ENCODE results near the gene KDM4E. TPM values are rescaled to one million over a fixed set of nuclear protein-coding genes. Genes with fewer than 3 reads are reported as not detected.

KDM4E gene
- total RNA-seq, 1 donor from 2014 or later: not detected

DNA sequence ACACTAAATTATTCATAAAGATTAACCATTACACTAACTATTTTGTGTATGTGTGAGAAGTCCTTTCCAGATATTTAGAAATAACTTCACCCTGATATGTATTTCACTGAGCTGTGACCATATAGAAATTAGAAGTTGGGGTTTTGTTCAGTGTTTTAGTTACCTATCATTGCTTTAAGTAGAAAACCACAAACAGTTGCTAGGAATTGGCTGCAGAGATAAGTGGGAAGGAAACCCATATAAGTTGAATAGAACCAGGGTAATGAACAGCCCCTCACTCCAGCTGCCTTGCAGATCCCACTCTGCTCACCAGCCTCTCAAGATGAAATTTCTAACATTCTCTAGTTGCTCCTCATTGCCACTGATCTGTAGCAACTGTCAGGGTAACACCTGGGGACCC is 51.9 kb downstream of the KDM4E start:
- Mint-ChIP-seq H3K4me3 (no peak overlapping the region), H3K36me3 (ENCODE audit: low read depth) (no peaks in the 10 kb centered on the region), H3K27me3 (ENCODE audit: low read depth) (no peaks in the 10 kb centered on the region), H3K4me1 (peaks cover 10% of the 10 kb centered on the region), H3K27ac (ENCODE audit: unreplicated experiment) (no peak overlapping the region), H3K9me3 (no peaks in the 10 kb centered on the region)
- no peak for DNase-seq (ENCODE audit: low read depth, low spot score)
- TF ChIP-seq, protein P1, sequence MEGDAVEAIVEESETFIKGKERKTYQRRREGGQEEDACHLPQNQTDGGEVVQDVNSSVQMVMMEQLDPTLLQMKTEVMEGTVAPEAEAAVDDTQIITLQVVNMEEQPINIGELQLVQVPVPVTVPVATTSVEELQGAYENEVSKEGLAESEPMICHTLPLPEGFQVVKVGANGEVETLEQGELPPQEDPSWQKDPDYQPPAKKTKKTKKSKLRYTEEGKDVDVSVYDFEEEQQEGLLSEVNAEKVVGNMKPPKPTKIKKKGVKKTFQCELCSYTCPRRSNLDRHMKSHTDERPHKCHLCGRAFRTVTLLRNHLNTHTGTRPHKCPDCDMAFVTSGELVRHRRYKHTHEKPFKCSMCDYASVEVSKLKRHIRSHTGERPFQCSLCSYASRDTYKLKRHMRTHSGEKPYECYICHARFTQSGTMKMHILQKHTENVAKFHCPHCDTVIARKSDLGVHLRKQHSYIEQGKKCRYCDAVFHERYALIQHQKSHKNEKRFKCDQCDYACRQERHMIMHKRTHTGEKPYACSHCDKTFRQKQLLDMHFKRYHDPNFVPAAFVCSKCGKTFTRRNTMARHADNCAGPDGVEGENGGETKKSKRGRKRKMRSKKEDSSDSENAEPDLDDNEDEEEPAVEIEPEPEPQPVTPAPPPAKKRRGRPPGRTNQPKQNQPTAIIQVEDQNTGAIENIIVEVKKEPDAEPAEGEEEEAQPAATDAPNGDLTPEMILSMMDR (conservative IDR thresholded peaks at IDR 0.05): no peak

Other genes with a start within 250 kb of the KDM4E start
- 80.2 and 88.0 TPM in 2 replicates for gene CWC15, start 51.7 kb upstream of the KDM4E start, total RNA-seq
- 3.1 and 3.2 TPM in 2 replicates for gene KDM4D, start 51.5 kb upstream of the KDM4E start, total RNA-seq
- not detected in 2 replicates for gene KDM4F, start 24.2 kb downstream of the KDM4E start, total RNA-seq
- gene SRSF8, start 41.7 kb downstream of the KDM4E start, total RNA-seq: 32.5 and 40.4 TPM in 2 replicates
- gene ENDOD1, start 64.6 kb downstream of the KDM4E start, total RNA-seq: 12.3 and 12.5 TPM in 2 replicates
- 77.8 and 80.8 TPM in 2 replicates for gene SESN3, start 205.9 kb downstream of the KDM4E start, total RNA-seq